RKO (cell line): ENCODE results near the gene CACNA2D3.
A peak's percentile ranks its signal among the peaks of the same experiment; 100 is the strongest.

Source experiments
- DNase-seq: peaks from one replicate; pipeline ENCODE4 v3.0.0-alpha.2; 2016; ENCODE audit warnings: low spot score

Gene CACNA2D3

GRCh38 chr3:54849360-54849759 is 727.0 kb downstream of the CACNA2D3 start:
- DNase-seq: no peak

GRCh38 chr3:54850484-54851018 is 728.2 kb downstream of the CACNA2D3 start:
- DNase-seq: no peak

GRCh38 chr3:54853573-54854404 is 731.4 kb downstream of the CACNA2D3 start:
- peak; percentile 41 for DNase-seq

- no peak for DNase-seq
Observed at GRCh38 chr3:54856271-54856670, 733.9 kb downstream of the CACNA2D3 start.

GRCh38 chr3:54857343-54857742 is 735.0 kb downstream of the CACNA2D3 start:
- DNase-seq: no peak

- DNase-seq: no peak
Observed at GRCh38 chr3:54858093-54858785, 735.9 kb downstream of the CACNA2D3 start.

- DNase-seq: no peak
Observed at GRCh38 chr3:54859184-54859583, 736.8 kb downstream of the CACNA2D3 start.

- DNase-seq: no peak
Observed at GRCh38 chr3:54861248-54862067, 739.1 kb downstream of the CACNA2D3 start.

GRCh38 chr3:54862526-54862925 is 740.2 kb downstream of the CACNA2D3 start:
- no peak for DNase-seq

- DNase-seq: no peak
Observed at GRCh38 chr3:54863366-54863765, 741.0 kb downstream of the CACNA2D3 start.

GRCh38 chr3:54863786-54864185 is 741.4 kb downstream of the CACNA2D3 start:
- DNase-seq: no peak

GRCh38 chr3:54865316-54865715 is 743.0 kb downstream of the CACNA2D3 start:
- no peak for DNase-seq

GRCh38 chr3:54866251-54866650 is 743.9 kb downstream of the CACNA2D3 start:
- no peak for DNase-seq

GRCh38 chr3:54870423-54870822 is 748.1 kb downstream of the CACNA2D3 start:
- DNase-seq: peak; percentile 75

- DNase-seq: no peak
Observed at GRCh38 chr3:54871867-54872266, 749.5 kb downstream of the CACNA2D3 start.

GRCh38 chr3:54873059-54874010 is 751.0 kb downstream of the CACNA2D3 start:
- DNase-seq: no peak

GRCh38 chr3:54874816-54875556 is 752.6 kb downstream of the CACNA2D3 start:
- no peak for DNase-seq

- DNase-seq: no peak
Observed at GRCh38 chr3:54875596-54876268, 753.4 kb downstream of the CACNA2D3 start.

GRCh38 chr3:54876694-54877093 is 754.3 kb downstream of the CACNA2D3 start:
- DNase-seq: no peak

GRCh38 chr3:54877730-54878129 is 755.4 kb downstream of the CACNA2D3 start:
- no peak for DNase-seq
